HG02759 (cell line): ENCODE measurements around the gene ZNF462.

ENCODE experiments used
- ATAC-seq: cut with Tn5 transposase; IDR thresholded peaks from one replicate; pipeline ENCODE4 v1.9.1; 2021; ENCODE audit warnings: mild to moderate bottlenecking, moderate library complexity; ENCODE audit not compliant: unreplicated experiment

ZNF462 gene

DNA sequence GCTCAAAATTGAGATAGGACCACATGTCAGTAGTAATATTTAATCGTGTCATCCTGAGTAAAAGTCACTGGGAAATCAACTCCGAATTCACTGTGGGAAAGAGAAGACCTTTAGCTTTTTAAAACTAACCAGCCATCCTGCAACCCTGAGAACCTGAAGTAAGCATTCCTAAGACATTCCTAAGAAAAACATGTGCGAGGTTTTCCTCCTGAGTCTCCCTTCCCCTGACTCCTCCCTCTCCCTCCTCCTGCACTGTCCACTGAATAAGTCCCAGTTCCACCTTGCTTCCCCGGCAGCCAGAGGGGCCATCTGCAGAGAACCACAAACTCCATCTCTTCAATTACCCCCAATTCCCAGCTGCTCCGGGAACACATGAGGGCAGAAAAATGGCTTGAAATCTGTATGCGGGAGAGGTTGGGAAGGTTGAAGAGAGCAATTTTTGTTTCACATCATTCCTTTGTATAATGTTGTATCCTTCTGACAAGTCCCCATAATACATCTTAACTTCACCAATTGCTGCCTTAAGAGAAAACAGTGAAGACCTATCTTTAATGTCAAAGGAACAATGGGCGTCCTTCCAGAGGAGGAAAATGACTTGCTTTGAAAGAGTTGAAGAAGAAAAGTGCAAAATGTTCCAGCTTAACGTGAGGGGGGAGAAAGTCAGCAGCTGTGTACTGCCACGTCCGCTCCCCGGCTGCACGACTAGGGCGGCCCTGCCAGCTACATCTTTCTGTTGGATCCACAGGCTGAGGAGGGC lies 186.3 kb downstream of the ZNF462 start:
- ATAC-seq, result no peak

DNA sequence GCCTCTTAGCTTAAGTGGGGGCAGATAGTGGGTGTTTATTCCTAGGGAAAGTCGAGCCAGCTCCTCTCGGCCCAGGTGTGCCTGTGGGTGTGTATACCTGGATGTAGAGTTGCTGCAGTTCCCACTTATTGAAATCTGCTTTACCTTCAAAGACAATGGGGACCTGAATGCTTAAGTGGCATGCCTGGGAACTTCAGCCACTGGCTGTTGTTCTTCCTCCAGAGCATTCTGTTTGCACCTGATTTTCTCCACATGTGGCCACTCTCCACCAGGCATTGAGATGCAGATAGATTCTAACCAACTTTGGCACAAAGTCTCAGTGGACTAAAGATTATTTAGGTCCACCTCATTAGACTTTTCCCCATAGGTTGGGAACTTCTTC lies 186.8 kb downstream of the ZNF462 start:
- ATAC-seq, result no peak

DNA sequence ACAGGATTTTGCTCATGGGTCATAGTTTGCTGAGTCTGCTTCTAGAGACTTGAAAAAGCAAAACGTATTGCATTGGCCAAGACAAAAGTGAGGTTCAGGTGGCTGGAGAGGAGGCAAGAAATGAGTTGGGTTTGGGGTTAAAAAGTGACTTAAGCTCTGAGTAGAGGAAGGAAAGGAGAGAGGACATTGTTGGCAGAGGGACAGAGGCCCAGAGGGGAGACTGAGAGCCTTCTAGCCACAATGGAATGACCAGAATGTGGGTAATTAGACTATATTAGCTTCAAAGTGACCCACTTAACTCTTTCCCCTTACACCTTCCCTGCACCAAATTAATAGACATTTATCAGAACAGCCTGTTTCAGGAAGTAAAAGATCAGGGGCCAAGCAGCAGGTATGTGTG lies 188.4 kb downstream of the ZNF462 start:
- ATAC-seq, result no peak

DNA sequence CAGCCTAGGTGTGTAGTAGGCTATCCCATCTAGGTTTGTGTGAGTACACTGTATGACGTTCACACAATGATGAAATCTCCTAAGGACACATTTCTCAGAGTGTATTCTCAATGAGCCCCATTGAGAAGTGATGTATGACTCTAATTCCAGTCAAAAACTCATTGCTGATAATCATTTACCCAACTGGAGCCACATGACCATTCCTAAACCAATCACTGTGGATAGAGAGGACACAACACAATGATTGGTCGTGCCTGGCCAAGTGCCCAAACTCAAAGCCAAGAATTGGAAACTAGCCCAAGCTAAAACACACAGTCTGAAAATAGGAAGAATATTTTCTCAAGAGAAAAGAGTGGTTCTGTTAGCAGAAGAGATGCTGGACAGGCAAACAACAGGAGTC lies 191.2 kb downstream of the ZNF462 start:
- ATAC-seq, result no peak

DNA sequence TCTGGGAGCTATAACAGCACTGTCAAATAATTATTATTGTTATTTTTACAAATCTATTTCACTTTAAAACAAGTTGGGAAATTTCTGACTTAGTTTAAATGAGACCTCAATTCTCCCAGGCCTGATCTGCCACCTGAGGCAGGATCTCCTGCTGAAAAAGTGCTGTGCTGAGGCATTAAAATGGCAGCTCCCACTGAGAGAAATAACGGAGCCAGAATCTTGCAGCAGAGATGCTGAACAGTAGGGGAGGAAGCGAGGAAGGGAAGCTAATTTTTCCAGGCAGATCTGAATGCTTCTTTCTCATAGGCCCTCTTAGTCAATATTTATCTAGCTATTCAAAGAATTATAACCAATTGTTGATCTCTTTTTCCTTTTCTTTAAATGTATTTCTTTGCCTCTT lies 196.3 kb downstream of the ZNF462 start:
- ATAC-seq, result no peak

DNA sequence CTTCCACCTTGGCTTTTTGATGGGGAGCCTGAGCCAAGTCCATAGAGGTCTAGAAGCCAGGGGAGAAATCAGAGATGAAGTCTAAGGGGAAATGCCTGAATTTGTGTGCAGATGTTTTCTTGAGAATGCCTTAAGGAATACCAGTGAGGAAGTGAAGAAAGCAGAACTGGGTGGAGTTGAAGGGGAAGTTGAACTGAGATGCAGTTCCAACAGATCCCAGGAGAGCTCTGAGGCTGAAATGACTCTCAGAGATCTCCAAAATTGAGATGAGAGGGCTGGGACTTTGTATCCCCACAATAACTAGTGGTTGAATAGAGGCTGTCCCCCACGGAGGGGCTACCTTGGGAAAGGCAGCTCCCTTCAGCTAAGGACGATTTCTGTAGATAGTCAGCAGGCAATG lies 197.1 kb downstream of the ZNF462 start:
- ATAC-seq, result no peak
